MCF 10A (cell line): Measurements from ENCODE around the gene TPK1. TPM values are rescaled to one million over a fixed set of nuclear protein-coding genes. Genes with fewer than 3 reads are reported as not detected.
A peak's percentile ranks its signal among the peaks of the same experiment; 100 is the strongest.

Source experiments
- BruUV-seq: library from RNA; stranded (reverse); fragments of 400-500 nt; replicated peaks from 2 replicates; lab custom pipeline; 2021; lab: Mats Ljungman, UMichigan
- CTCF ChIA-PET: fragments of 300-600 bp; sonication (Branson Sonifier 250); formaldehyde crosslinking; extraction: SDS; loops from one replicate; lab custom pipeline; 2021; ENCODE audit warnings: antibody characterized with exemption, inconsistent platforms; lab: Yijun Ruan, JAX
- POLR2A ChIA-PET: fragments of 300-600, 350-650 bp; sonication (Branson Sonifier 250); formaldehyde crosslinking; extraction: SDS; loops from one replicate; lab custom pipeline; 2020; ENCODE audit warnings: antibody characterized with exemption, inconsistent platforms; lab: Yijun Ruan, JAX
- DNase-seq: peaks from one replicate; pipeline ENCODE4 v3.0.0-alpha.2; 2018; ENCODE audit not compliant: unreplicated experiment
- H3K27ac Mint-ChIP-seq: one replicate; pipeline ENCODE4 v1.8.0; 2022; ENCODE audit warnings: mild to moderate bottlenecking, low read depth, mixed read lengths; ENCODE audit not compliant: unreplicated experiment
- H3K27me3 Mint-ChIP-seq: one replicate; pipeline ENCODE4 v1.8.0; 2022; ENCODE audit warnings: mixed read lengths; ENCODE audit not compliant: insufficient read depth, unreplicated experiment
- H3K36me3 Mint-ChIP-seq: one replicate; pipeline ENCODE4 v1.8.0; 2022; ENCODE audit warnings: mild to moderate bottlenecking, moderate library complexity, mixed read lengths; ENCODE audit not compliant: insufficient read depth, unreplicated experiment
- H3K4me1 Mint-ChIP-seq: one replicate; pipeline ENCODE4 v1.8.0; 2022; ENCODE audit warnings: mixed read lengths; ENCODE audit not compliant: insufficient read depth, unreplicated experiment
- H3K4me3 Mint-ChIP-seq: one replicate; pipeline ENCODE4 v1.8.0; 2022; ENCODE audit warnings: mild to moderate bottlenecking, moderate library complexity, mixed read lengths; ENCODE audit not compliant: unreplicated experiment
- H3K9me3 Mint-ChIP-seq: one replicate; pipeline ENCODE4 v1.8.0; 2022; ENCODE audit warnings: mixed read lengths; ENCODE audit not compliant: unreplicated experiment
- intact Hi-C: fragments of 100-400 bp; cut with micrococcal nuclease; formaldehyde crosslinking; loops from 2 replicates; pipeline ENCODE4 v1.14.1; 2022
- total RNA-seq: library from RNA; stranded (reverse); gene quantifications from 2 replicates; pipeline ENCODE4 v1.2.3, GENCODE V29; 2022
- TF ChIP-seq, protein P1 (sequence below): fragments of 200-600 bp; IDR thresholded peaks from one replicate; pipeline ENCODE4 v1.8.0; 2022; ENCODE audit warnings: antibody characterized with exemption, mild to moderate bottlenecking; ENCODE audit not compliant: unreplicated experiment

TPK1 gene
- total RNA-seq, 1 experiment from 2014 or later, result 8.8 TPM

DNA sequence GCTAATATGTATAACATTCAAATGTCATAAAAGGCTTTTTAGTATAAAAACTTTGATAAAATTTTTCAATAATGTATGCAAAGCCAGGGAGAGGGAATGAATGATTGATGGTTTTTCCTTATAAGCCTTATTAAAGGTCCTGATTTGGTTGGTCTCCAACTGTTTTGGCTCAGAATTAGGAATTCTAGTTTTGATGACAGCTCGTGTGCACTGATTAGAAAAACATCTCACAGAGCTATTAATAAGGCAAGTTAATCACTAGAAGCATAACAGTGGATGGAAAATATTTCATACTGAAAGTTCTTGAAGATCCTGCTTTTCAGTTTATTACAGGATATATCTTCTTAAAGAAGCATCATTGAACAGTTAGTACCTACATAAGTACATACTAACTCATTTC is 317.5 kb downstream of the TPK1 start:
- no peak for DNase-seq
- intact Hi-C loops, result loop anchor here (10.0 kb wide), 1 partner anchor 216 kb away; no protein-coding TSS in a partner anchor
- Mint-ChIP-seq H3K9me3 (no peaks in the 10 kb centered on the region), H3K27ac (no peak overlapping the region), H3K4me1 (no peaks in the 10 kb centered on the region), H3K4me3 (no peak overlapping the region), H3K36me3 (no peaks in the 10 kb centered on the region), H3K27me3 (no peaks in the 10 kb centered on the region)
- ChIA-PET POLR2A (interaction anchor here (0.6 kb wide), 2 partner anchors 62 to 216 kb away, joined by 3 read pairs; no protein-coding TSS in a partner anchor), CTCF (interaction anchor here (0.6 kb wide), 1 partner anchor 1672 kb away, joined by 3 read pairs; no protein-coding TSS in a partner anchor)
- TF ChIP-seq, protein P1, sequence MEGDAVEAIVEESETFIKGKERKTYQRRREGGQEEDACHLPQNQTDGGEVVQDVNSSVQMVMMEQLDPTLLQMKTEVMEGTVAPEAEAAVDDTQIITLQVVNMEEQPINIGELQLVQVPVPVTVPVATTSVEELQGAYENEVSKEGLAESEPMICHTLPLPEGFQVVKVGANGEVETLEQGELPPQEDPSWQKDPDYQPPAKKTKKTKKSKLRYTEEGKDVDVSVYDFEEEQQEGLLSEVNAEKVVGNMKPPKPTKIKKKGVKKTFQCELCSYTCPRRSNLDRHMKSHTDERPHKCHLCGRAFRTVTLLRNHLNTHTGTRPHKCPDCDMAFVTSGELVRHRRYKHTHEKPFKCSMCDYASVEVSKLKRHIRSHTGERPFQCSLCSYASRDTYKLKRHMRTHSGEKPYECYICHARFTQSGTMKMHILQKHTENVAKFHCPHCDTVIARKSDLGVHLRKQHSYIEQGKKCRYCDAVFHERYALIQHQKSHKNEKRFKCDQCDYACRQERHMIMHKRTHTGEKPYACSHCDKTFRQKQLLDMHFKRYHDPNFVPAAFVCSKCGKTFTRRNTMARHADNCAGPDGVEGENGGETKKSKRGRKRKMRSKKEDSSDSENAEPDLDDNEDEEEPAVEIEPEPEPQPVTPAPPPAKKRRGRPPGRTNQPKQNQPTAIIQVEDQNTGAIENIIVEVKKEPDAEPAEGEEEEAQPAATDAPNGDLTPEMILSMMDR, result no peak
- no TSS peak for BruUV-seq

DNA sequence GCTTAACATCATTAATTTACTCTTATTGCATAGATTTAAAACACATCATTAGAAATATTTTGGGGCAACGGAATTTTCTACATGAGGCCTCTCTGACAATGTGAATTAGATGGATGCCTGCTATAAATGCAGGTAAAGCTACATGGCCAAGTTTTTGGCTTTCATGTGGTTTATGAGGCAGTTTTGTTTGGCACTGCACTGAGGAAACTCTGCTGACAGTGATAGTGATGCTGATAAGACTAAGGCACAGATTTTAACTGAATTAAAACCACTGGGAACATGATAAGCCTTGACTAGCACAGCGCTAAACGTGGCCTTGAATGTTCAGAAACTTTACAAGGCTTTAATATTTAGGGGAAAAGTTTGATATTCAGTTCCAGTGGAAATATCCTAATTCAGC is 318.1 kb downstream of the TPK1 start:
- BruUV-seq, result no TSS peak
- DNase-seq, result no peak
- intact Hi-C loops, result loop anchor here (10.0 kb wide), 1 partner anchor 217 kb away; no protein-coding TSS in a partner anchor
- H3K36me3 Mint-ChIP-seq, result no peaks in the 10 kb centered on the region
- POLR2A ChIA-PET, result interaction anchor here (0.6 kb wide), 1 partner anchor 61 kb away, joined by 3 read pairs; no protein-coding TSS in a partner anchor
- no peak overlapping the region for H3K4me3 Mint-ChIP-seq
- no peaks in the 10 kb centered on the region for H3K27me3 Mint-ChIP-seq
- TF ChIP-seq, protein P1, result no peak
- CTCF ChIA-PET, result interaction anchor here (0.5 to 0.6 kb wide), 2 partner anchors 488 to 1671 kb away, joined by 3 read pairs; no protein-coding TSS in a partner anchor
- H3K4me1 Mint-ChIP-seq, result no peaks in the 10 kb centered on the region
- H3K9me3 Mint-ChIP-seq, result no peaks in the 10 kb centered on the region
- no peak overlapping the region for H3K27ac Mint-ChIP-seq

DNA sequence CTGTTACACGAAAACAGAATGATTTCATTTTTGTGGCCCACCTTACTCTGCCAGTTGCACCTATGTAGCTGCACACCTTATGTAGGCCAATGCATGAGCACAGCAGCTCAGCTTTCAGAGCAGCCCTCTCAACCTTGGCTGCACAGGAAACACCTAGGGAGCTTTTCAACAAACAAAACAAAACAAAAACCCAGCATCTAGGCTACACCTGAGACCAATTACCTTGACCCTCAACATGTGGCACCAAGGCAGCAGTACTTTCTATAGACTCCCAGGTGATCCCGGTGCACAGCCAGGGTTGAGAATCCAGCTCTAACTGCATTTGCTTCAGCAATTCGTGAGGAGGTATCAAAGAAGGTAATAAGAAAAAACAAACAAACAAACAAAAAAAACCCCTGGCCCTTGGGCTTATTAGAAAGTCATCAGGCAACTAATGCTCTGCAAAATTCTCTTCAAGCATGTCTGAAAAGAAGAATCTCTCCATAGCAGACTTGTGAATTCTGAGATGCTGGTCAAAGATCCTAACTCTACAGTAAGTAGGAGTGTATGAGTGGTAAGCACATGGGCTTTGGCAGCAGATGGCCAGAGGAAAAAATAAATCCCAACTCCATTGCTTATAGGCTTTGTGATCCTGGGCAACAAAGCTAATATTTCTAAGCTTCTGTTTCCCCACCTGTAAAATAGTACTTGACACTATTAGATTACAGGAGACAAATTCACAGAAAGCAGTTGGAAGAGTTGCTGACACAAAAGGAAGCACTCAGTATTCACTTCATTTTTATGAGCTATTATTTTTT is 318.9 kb downstream of the TPK1 start:
- no peak for DNase-seq
- no peaks in the 10 kb centered on the region for H3K36me3 Mint-ChIP-seq
- no peaks in the 10 kb centered on the region for H3K27me3 Mint-ChIP-seq
- BruUV-seq, result no TSS peak
- intact Hi-C loops, result loop anchor here (10.0 kb wide), 1 partner anchor 218 kb away; no protein-coding TSS in a partner anchor
- H3K9me3 Mint-ChIP-seq, result no peaks in the 10 kb centered on the region
- TF ChIP-seq, protein P1, result no peak
- H3K4me1 Mint-ChIP-seq, result no peaks in the 10 kb centered on the region
- no peak overlapping the region for H3K4me3 Mint-ChIP-seq
- H3K27ac Mint-ChIP-seq, result no peak overlapping the region
- POLR2A ChIA-PET, result no interaction called here
- CTCF ChIA-PET, result interaction anchor here (1.0 kb wide), 1 partner anchor 881 kb away, joined by 3 read pairs; no protein-coding TSS in a partner anchor

DNA sequence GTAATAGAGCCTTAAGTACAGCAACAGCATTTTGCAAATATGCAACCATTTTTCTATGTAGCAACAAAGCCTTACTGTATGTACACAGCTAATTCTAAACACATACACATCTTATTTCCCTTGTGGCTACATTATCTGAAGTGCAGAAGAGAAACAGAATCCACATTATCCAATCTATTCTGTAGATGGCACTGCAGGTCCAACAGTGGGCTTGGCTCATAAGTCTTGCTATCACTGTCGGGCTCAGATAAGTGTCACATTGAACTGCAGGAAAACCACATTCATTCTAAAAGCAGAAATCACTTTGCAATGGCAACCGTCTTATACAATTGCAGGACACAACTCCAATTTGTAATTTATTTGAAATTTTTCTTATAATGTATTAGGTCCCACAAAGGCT is 322.5 kb downstream of the TPK1 start:
- TF ChIP-seq, protein P1, result peak; percentile 47
- ChIA-PET CTCF (interaction anchor here (0.6 to 2.7 kb wide), 7 partner anchors 15 to 331 kb away, joined by 3 to 9 read pairs (median 3); no protein-coding TSS in a partner anchor), POLR2A (no interaction called here)
- Mint-ChIP-seq H3K4me1 (no peaks in the 10 kb centered on the region), H3K27me3 (no peaks in the 10 kb centered on the region), H3K9me3 (no peaks in the 10 kb centered on the region), H3K27ac (no peak overlapping the region), H3K4me3 (no peak overlapping the region), H3K36me3 (no peaks in the 10 kb centered on the region)
- peak; percentile 49 for DNase-seq
- BruUV-seq, result no TSS peak
- intact Hi-C loops, result loop anchor here (1.0 to 10.0 kb wide), 5 partner anchors 221 to 1577 kb away; partner anchors contain the start of gene TPK1
